ENCODE measurements around the gene ZDHHC23. TPM values are rescaled to one million over a fixed set of nuclear protein-coding genes. Genes with fewer than 3 reads are reported as not detected.
A peak's percentile ranks its signal among the peaks of the same experiment; 100 is the strongest.

Gene ZDHHC23
- total RNA-seq, 1 donor from 2014 or later = 2.4 TPM

- no peak overlapping the region for H3K4me3 ChIP-seq
- no peaks in the 10 kb centered on the region for H3K79me2 ChIP-seq (ENCODE audit: low read depth)
- no peaks in the 10 kb centered on the region for H3K27me3 Mint-ChIP-seq (ENCODE audit: insufficient read depth, low read depth)
- no peak for TF ChIP-seq EZH2phosphoT487 (IDR thresholded peaks at IDR 0.05)
- TF ChIP-seq EZH2 (IDR thresholded peaks at IDR 0.05) = no peak
- no peak for TF ChIP-seq CTCF (IDR thresholded peaks at IDR 0.05)
- no peak overlapping the region for H3K4me3 Mint-ChIP-seq
- no peaks in the 10 kb centered on the region for H3K36me3 Mint-ChIP-seq
- no peaks in the 10 kb centered on the region for H4K20me1 ChIP-seq (ENCODE audit: low read depth)
- no peak overlapping the region for H3K27ac ChIP-seq
- no peak overlapping the region for H3K4me2 ChIP-seq
- no peak overlapping the region for H3K9ac ChIP-seq
- H3K9me3 ChIP-seq (ENCODE audit: low read depth) = no peaks in the 10 kb centered on the region
- H3K4me1 Mint-ChIP-seq = no peaks in the 10 kb centered on the region
- no peak overlapping the region for H3K27ac Mint-ChIP-seq
- no peak for DNase-seq (ENCODE audit: low spot score)
- H2AFZ ChIP-seq (replicated peaks) = no peak overlapping the region
- H3F3A ChIP-seq (ENCODE audit: low read depth) = no peaks in the 10 kb centered on the region
- H3K36me3 ChIP-seq = no peaks in the 10 kb centered on the region
- H3K4me1 ChIP-seq = no peaks in the 10 kb centered on the region
- no peaks in the 10 kb centered on the region for H3K9me3 Mint-ChIP-seq
- no peaks in the 10 kb centered on the region for H3K27me3 ChIP-seq
These were observed 33.2 kb upstream of the ZDHHC23 start for GRCh38 chr3:113914646-113915045.

DNA sequence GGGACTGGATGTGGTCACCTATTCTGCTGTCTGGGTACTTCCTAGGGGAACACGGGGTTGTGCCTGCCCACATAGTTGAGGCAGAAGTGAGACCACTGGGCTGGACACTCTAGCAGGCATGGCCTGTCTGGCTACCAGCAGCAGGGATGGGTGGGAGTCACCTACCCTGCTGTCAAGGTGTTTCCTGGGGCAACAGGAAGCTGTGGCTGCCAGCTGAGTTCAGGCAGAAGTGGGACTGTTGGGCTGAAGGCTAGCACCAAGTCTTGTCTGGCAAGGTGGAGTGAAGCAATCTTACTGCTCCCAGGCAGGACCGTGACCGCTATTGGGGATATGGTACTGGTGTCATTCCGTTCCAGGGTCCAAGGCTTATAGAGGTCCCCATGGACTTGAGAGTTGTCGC lies 20.3 kb upstream of the ZDHHC23 start:
- H3K4me3 ChIP-seq = no peak overlapping the region
- Mint-ChIP-seq H3K27me3 (ENCODE audit: insufficient read depth, low read depth) (peaks cover 2% of the 10 kb centered on the region), H3K36me3 (no peaks in the 10 kb centered on the region), H3K9me3 (peaks cover 19% of the 10 kb centered on the region), H3K27ac (no peak overlapping the region), H3K4me1 (no peaks in the 10 kb centered on the region), H3K4me3 (no peak overlapping the region)
- no peak overlapping the region for H3K27ac ChIP-seq
- H3K36me3 ChIP-seq = no peaks in the 10 kb centered on the region
- no peaks in the 10 kb centered on the region for H3K79me2 ChIP-seq (ENCODE audit: low read depth)
- no peak overlapping the region for H3K4me2 ChIP-seq
- no peaks in the 10 kb centered on the region for H3K27me3 ChIP-seq
- TF ChIP-seq EZH2phosphoT487 (IDR thresholded peaks at IDR 0.05) (no peak), CTCF (IDR thresholded peaks at IDR 0.05) (no peak), EZH2 (IDR thresholded peaks at IDR 0.05) (no peak)
- DNase-seq (ENCODE audit: low spot score) = no peak
- no peaks in the 10 kb centered on the region for H3F3A ChIP-seq (ENCODE audit: low read depth)
- no peak overlapping the region for H3K9ac ChIP-seq
- no peaks in the 10 kb centered on the region for H3K4me1 ChIP-seq
- no peaks in the 10 kb centered on the region for H3K9me3 ChIP-seq (ENCODE audit: low read depth)
- no peak overlapping the region for H2AFZ ChIP-seq (replicated peaks)
- no peaks in the 10 kb centered on the region for H4K20me1 ChIP-seq (ENCODE audit: low read depth)

GRCh38 chr3:113946831-113947230 lies 982 bp upstream of the ZDHHC23 start:
- no peaks in the 10 kb centered on the region for H3K36me3 ChIP-seq
- Mint-ChIP-seq H3K4me3 (peak overlapping the region; percentile 89), H3K4me1 (peaks cover 8% of the 10 kb centered on the region), H3K9me3 (no peaks in the 10 kb centered on the region), H3K27me3 (ENCODE audit: insufficient read depth, low read depth) (peaks cover 17% of the 10 kb centered on the region), H3K36me3 (no peaks in the 10 kb centered on the region), H3K27ac (no peak overlapping the region)
- no peaks in the 10 kb centered on the region for H3K9me3 ChIP-seq (ENCODE audit: low read depth)
- TF ChIP-seq CTCF (IDR thresholded peaks at IDR 0.05) (no peak), EZH2 (IDR thresholded peaks at IDR 0.05) (no peak), EZH2phosphoT487 (IDR thresholded peaks at IDR 0.05) (no peak)
- H3K9ac ChIP-seq = no peak overlapping the region
- H3K4me1 ChIP-seq = peaks cover 13% of the 10 kb centered on the region
- peak overlapping the region; percentile 90 for H2AFZ ChIP-seq (replicated peaks)
- H3K79me2 ChIP-seq (ENCODE audit: low read depth) = no peaks in the 10 kb centered on the region
- peaks cover 17% of the 10 kb centered on the region for H3F3A ChIP-seq (ENCODE audit: low read depth)
- no peak for DNase-seq (ENCODE audit: low spot score)
- H3K4me3 ChIP-seq = peak overlapping the region; percentile 65
- H3K4me2 ChIP-seq = peak overlapping the region; percentile 99
- peaks cover 57% of the 10 kb centered on the region for H3K27me3 ChIP-seq
- no peaks in the 10 kb centered on the region for H4K20me1 ChIP-seq (ENCODE audit: low read depth)
- H3K27ac ChIP-seq = no peak overlapping the region

Data from neural progenitor cell (in vitro differentiated cells).